ENCODE results near the gene NPAS3.

Gene NPAS3

GRCh38 chr14:33488582-33488981, 549.9 kb downstream of the NPAS3 start:
- no peak for DNase-seq

DNA sequence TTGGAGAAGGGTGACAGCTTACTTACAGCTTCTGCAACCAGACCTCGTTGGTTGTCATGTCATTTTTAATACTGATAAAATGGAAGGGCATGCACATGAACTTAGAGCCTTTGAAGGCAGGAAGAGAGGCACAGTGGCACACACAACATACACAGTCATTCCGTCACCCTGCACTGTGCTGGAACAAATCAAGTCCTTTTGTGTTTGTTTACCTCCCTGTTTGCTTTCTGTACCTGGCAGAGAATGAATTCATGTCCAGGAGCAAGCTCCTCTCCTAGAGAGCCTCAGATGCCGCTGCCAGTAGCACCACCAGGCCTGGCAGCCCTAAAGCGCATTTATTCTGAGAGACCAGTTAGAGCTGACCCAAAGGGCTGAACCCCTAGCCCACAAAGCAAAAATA, 551.9 kb downstream of the NPAS3 start:
- no peak for DNase-seq

DNA sequence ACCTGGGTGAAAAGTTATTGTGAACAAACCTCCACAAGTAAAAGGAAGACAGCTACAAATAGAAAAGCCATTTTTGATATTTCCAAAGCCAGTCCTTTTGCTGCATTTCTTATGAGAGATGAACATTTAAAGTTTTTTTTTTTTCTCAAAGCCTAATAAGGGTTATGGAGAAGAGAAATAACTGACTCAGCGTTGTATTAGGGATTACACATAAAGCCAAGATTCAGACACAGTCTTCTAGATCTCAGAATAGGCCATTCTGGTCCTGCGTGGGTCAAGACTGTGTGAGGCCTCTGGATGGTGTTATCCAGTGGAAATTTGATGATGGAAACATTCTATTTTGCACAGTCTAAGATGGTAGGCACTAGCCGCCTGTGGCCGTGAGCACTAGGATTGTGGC, 552.4 kb downstream of the NPAS3 start:
- no peak for DNase-seq

GRCh38 chr14:33492491-33492890, 553.8 kb downstream of the NPAS3 start:
- DNase-seq = no peak

GRCh38 chr14:33493266-33493665, 554.6 kb downstream of the NPAS3 start:
- no peak for DNase-seq

- no peak for DNase-seq
Observed at GRCh38 chr14:33493990-33494389, 555.3 kb downstream of the NPAS3 start.

DNA sequence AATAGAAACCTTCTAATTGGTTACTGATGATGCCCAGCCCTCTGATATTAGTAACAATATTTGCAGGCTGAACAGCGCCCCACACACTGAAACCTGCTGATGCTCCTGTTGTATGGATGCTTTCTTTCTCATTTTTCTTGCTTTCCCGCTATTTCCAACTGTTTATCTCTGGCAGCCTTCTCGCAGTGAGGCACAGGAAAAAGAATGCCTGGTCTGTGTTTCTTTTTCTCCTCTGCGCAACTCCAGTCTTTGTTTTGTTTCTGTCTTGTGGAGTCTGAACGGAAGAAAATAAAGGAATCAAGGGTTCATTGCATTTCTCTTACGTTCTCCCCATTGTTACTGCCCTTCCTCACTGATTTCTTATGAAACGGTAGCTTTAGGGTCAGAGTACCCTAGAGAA, 561.0 kb downstream of the NPAS3 start:
- no peak for DNase-seq

DNA sequence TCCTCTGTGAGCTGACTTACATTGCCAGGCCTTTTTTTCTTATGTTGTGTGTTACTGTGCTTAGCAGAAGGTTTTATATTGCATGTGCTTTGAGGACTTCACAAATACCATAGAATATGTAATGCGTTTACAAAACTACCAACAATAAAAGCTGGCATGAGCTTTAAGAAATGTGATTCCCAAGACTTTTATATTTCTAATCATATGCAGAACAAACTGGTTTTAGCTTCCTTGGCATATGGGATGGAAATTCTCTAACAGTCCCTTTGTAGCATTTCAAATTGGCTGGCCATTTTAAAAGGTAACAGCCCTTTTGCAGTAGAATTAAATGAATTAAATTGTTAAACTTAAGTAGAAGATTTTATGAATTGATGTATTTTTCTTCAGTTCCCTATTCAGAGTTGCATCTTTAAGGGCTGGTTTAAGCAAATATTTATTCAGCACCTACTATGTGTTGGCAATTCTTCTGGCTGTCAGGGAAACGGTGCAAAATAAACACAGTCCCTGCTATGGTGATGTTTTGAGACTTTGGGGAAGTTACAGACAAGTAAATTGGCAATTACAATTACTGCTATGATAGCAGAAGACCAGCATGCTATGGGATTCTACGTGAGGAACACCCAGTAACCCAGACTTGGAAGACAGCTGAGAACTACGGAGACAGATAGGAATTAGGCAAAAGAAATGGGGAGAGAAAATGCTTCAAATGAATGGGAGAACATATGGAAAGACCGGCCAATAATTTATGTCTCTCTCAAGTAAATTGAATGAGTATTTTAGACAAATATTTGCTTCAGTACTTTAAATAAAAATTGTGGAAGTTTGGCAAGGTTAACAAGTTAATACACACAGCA, 565.8 kb downstream of the NPAS3 start:
- DNase-seq = no peak

- DNase-seq = no peak
Observed at GRCh38 chr14:33505266-33505962, 566.7 kb downstream of the NPAS3 start.

DNA sequence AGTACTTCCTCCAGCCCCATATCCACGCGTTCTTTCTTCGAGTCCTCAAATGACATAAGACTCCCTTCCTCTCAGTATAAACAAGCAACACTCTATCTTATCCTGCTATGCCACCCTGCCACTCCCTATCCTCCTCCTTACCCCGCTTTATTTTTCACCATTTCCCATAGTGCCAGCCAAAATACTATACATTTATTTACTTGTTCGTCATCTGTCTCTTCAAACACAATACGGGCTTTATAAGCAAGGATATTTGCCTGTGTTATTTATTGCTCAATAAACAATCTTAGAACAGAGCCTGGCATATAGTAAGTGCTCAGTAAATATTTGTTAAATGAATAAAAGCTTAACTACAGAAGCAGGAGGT, 567.3 kb downstream of the NPAS3 start:
- no peak for DNase-seq

DNA sequence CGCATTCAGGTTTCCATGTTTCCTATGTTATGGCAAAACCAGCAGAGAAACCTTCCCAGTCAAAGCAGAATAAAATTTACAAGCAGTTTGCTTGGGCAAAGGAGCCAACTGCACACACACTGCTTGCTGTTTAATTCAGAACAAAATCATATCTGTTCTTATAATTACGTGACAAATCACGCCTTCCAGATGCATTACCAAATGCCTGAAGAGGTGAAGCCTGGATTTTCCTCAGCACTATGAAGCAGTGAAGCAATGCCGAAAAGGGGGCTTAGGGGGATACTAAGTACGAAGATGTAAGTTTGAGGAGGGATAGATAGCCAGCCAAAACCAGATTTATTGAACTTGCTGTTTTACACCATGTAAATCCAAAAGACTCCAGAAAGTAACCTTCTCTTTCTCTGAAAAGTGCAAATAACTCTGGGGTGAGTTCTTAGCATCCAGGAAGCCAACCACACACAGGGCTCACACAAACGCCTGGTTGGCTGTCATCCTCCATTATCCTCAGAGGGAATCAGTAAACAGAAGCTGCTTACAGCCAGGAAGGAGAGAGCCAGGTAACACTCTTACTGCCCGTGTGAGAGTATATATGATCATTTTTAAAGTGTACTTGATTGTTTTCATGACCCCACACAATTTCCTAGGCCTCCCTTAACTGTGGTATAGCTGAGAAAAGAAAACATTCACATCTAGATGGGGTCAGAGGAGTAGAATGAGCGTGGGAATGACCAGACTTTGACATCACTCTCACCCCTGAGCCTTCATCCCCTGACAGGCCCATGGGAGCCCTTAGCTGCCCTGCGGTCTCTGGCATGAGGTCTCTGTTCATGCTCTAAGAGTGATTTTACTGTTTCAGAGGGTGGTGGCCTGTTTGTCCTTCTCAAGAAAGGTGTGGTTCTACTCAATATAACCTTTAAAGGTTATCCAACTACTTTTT, 569.7 kb downstream of the NPAS3 start:
- DNase-seq = no peak

- no peak for DNase-seq
Observed at GRCh38 chr14:33509454-33509853, 570.8 kb downstream of the NPAS3 start.

DNA sequence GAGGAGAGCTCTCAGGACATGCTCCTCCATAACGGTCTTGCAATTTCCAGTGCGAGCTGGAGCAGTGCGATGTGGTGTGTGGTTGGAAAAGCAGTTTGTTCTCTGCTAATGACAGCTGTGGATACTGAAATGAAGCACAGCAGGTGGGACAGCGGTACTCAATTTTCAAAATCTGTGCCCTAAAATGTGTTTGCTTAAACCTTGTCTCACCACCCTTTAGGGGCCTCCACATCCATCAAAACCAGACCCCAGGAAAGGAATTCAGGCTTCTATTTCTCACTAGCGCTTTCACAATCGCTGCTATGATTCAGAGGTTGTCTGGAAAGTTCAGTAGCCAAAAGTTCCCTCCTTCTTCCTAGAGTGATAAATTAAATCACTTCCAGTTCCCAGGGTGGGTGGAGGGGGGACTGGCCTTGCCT, 571.4 kb downstream of the NPAS3 start:
- DNase-seq = no peak

DNA sequence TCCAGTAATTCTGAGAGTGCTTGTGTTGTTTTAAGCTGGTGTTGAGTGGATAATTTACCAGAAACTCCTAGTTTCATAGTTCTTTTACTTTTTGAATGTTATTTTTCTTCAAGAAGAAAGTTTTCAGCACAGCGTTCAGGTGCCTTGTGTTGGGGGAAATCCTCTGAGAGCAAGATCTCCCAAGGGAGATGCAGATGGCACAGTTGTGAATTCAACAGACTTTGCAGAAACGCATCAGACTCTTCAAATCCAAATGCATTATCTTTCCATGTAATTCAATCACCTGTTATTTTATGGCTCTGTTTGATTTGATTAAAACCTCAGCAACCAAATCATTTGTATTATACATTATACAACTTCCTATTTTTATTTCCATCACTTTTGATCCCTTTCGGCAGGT, 572.3 kb downstream of the NPAS3 start:
- DNase-seq = no peak

DNA sequence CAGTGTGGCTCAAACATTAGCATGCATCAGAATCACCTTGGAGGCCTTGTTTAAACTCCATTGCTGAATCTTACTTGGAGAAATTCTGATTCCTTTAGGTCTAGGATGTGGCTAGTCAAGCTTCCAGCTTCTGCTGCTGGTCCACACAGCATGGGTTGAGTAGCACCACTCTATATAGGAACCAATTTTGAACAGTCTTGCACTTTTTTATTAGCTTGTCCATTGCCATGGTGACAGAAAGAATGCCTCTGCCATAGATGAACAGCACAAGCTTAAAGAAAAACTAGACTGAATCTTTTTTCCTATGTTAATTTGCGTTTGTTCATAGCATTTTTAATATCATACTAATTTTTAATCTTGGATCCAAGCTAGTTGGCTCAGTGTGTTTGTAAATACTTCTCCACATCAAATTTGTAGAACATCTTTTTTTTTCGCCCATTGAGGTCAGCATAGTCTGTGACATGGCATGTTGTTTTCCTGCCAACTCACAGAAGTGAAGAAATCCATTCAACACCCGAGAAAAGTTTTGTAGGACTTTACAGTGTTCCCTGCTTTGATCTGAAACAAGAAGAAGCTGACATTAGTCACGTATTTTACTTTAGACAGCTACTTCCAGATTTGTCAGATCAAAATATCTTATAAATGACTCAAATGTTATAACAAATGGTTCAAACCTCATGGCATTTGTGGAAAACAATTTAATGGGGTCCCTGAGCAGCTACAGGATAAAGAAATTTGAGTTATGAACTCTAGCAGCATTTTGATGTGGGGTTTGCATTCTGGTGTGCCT, 573.4 kb downstream of the NPAS3 start:
- no peak for DNase-seq

GRCh38 chr14:33515441-33515840, 576.8 kb downstream of the NPAS3 start:
- DNase-seq = no peak

DNA sequence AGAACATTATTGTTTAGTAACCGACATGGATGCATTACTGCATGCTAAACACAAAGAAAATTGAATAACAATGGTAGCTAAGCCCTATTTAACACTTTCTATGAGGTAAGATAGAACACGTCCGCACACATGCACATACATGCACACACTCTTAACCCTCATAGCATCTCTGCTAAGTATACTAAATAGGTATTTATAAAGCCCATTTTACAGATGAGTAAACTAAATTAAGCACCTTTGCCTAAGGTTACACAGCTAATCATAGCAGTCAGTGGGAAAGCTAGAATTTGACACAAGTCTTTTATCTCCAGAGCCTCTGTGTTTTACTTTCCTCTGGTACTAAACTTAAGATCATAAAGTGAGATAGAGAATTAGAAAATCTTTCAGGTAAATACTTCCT, 577.2 kb downstream of the NPAS3 start:
- no peak for DNase-seq

DNA sequence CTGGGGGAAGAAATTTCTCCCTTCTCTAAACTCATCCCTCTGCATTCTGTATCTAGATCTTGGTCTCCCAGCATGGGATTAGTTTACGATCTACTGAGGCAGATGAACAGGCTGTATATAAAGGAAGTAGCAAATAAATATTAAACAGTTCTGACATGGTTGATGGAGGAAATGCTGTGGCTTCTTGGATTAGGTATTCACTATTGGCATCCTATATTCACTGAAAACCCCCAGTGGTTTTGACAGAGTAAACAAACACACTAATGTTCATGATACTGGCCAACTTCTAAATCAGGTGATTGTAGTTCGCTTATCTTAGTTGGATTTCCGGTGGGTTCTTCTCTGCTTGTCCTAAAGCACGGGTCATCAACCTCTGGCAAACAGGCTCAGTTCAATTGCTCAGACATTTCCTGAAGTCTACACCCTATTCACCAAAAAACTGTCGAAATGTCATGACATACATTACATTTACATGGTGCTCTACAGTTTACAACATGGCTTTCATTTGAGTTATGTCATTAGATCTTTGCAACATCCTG, 578.3 kb downstream of the NPAS3 start:
- DNase-seq = no peak

- no peak for DNase-seq
Observed at GRCh38 chr14:33521192-33521591, 582.5 kb downstream of the NPAS3 start.

GRCh38 chr14:33524244-33524643, 585.6 kb downstream of the NPAS3 start:
- DNase-seq = no peak

DNA sequence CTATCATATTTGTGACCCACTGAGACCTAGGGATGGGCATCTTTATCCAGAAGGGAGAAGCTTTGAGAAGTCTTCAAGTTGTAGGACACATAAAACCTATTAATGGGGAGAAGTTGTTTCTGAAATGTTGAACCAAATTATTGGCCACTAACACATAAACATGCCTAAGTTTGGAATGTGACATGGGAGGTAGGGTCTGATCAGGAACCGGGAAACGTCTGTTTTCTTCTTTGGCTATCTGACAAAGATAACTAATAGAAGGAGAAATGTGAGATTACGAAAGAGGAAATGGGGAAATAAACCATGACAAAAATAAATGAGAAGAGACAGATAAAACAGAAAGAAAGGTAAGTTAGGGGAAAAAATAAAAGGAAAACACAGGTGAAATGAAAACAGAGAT, 586.9 kb downstream of the NPAS3 start:
- DNase-seq = no peak

- DNase-seq = no peak
Observed at GRCh38 chr14:33527023-33527634, 588.5 kb downstream of the NPAS3 start.
